ENCODE results near the gene MARS1.

DNA sequence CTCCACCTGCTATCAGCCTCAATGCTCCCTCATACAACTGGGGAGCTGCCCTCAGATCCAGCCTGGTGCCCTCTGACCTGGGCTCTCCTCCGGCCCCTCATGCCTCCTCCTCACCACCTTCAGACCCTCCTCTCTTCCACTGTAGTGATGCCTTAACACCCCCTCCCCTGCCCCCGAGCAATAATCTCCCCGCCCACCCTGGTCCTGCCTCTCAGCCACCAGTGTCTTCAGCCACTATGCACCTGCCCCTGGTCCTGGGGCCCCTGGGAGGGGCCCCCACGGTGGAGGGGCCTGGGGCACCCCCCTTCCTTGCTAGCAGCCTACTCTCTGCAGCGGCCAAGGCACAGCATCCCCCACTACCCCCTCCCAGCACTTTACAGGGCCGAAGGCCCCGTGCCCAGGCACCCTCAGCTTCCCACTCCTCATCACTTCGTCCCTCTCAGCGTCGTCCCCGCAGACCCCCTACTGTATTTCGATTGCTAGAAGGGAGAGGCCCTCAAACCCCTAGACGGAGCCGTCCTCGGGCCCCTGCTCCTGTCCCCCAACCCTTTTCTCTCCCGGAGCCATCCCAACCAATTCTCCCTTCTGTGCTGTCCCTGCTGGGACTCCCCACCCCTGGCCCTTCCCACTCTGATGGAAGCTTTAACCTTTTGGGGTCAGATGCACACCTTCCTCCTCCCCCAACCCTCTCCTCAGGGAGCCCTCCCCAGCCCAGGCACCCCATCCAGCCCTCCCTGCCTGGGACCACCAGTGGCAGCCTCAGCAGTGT is 37.9 kb downstream of the MARS1 start:
- TF ChIP-seq, protein P1, sequence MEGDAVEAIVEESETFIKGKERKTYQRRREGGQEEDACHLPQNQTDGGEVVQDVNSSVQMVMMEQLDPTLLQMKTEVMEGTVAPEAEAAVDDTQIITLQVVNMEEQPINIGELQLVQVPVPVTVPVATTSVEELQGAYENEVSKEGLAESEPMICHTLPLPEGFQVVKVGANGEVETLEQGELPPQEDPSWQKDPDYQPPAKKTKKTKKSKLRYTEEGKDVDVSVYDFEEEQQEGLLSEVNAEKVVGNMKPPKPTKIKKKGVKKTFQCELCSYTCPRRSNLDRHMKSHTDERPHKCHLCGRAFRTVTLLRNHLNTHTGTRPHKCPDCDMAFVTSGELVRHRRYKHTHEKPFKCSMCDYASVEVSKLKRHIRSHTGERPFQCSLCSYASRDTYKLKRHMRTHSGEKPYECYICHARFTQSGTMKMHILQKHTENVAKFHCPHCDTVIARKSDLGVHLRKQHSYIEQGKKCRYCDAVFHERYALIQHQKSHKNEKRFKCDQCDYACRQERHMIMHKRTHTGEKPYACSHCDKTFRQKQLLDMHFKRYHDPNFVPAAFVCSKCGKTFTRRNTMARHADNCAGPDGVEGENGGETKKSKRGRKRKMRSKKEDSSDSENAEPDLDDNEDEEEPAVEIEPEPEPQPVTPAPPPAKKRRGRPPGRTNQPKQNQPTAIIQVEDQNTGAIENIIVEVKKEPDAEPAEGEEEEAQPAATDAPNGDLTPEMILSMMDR (IDR thresholded peaks at IDR 0.05; ENCODE audit: low read depth, low read length), result no peak
- TF ChIP-seq EZH2phosphoT487 (IDR thresholded peaks at IDR 0.05; ENCODE audit: low read depth), result no peak

Measured in OCI-LY3 (cell line).